Mammary epithelial cell (primary cell): ENCODE measurements around the gene KPNA1.

Experiments
- EZH2 ChIP-seq: IDR thresholded peaks from 2 replicates; pipeline ENCODE4 v1.6.1; 2012; ENCODE audit warnings: low read length, inconsistent platforms, borderline replicate concordance
- TF ChIP-seq, protein P1 (sequence below), 2 donors: IDR thresholded peaks in 1 of 2; conservative IDR thresholded peaks in 1 of 2; 2 replicates each; pipeline ENCODE4 v1.5.1; 2011 to 2012; ENCODE audit warnings: inconsistent platforms in 2 of 2, low read length in 2 of 2, mild to moderate bottlenecking in 2 of 2, control low read depth in 1 of 2, low read depth in 1 of 2; ENCODE audit not compliant: insufficient read depth in 1 of 2; ENCODE audit errors: extremely low read depth in 1 of 2

GRCh38 chr3:122410111-122410510, 104.6 kb downstream of the KPNA1 start:
- TF ChIP-seq, protein P1, sequence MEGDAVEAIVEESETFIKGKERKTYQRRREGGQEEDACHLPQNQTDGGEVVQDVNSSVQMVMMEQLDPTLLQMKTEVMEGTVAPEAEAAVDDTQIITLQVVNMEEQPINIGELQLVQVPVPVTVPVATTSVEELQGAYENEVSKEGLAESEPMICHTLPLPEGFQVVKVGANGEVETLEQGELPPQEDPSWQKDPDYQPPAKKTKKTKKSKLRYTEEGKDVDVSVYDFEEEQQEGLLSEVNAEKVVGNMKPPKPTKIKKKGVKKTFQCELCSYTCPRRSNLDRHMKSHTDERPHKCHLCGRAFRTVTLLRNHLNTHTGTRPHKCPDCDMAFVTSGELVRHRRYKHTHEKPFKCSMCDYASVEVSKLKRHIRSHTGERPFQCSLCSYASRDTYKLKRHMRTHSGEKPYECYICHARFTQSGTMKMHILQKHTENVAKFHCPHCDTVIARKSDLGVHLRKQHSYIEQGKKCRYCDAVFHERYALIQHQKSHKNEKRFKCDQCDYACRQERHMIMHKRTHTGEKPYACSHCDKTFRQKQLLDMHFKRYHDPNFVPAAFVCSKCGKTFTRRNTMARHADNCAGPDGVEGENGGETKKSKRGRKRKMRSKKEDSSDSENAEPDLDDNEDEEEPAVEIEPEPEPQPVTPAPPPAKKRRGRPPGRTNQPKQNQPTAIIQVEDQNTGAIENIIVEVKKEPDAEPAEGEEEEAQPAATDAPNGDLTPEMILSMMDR (conservative IDR thresholded peaks at IDR 0.05 in 1 of 2, IDR thresholded peaks at IDR 0.05 in 1 of 2; ENCODE audit: extremely low read depth in 1 of 2, insufficient read depth in 1 of 2, low read depth in 1 of 2, low read length in 2 of 2): no peak
- no peak for TF ChIP-seq EZH2
